M059J (cell line): ENCODE measurements around the gene MYO5B. TPM values are rescaled to one million over a fixed set of nuclear protein-coding genes. Genes with fewer than 3 reads are reported as not detected.
"Not testable (repeated sequence)": the region's sequence is repeated elsewhere in the genome, so short reads cannot be mapped to it uniquely, and the experiment has no call there.

Experiments
- DNase-seq: peaks from one replicate; pipeline ENCODE4 v3.0.0-alpha.2; 2012; ENCODE audit warnings: low read depth
- total RNA-seq: library from RNA; depleted of rRNA; stranded (reverse); fragments of >200 nt; shearing (Covaris generic); gene quantifications from 2 replicates; pipeline ENCODE4 v1.2.3, GENCODE V29; 2014; rRNA removed

Gene MYO5B
- total RNA-seq, 1 experiment from 2014 or later: 4.1 TPM

DNA sequence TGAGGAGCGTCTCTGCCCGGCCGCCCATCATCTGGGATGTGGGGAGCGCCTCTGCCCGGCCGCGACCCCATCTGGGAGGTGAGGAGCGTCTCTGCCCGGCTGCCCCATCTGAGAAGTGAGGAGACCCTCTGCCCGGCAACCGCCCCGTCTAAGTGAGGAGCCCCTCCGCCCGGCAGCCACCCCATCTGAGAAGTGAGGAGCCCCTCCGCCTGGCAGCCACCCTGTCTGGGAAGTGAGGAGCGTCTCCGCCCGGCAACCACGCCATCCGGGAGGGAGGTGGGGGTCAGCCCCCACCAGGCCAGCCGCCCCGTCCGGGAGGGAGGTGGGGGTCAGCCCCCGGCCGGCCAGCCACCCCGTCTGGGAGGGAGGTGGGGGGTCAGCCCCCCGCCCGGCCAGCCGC is 395.1 kb downstream of the MYO5B start:
- not testable (repeated sequence) for DNase-seq

DNA sequence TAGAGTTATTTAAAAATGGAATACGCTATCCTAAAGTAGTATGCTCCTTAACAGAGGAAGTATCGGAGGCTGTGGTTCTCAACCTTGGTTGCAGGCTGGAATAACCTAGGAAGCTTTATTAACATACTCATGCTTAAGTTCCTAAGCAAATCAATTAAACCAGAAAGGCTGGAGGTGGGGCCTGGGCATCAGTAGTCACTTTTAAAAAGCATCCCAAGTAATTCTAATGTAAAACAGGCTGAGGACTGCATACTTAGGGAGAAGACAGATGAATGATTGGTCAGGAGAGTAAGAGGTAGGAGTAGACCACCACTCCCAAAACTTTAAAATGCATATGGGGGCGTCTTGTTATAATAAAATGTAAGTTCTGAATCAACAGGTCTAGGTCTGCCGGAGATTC is 396.9 kb downstream of the MYO5B start:
- DNase-seq: no peak

- DNase-seq: no peak
These were observed 399.1 kb downstream of the MYO5B start for GRCh38 chr18:49795612-49796552.

- DNase-seq: no peak
These were observed 400.2 kb downstream of the MYO5B start for GRCh38 chr18:49794743-49795142.

GRCh38 chr18:49789560-49790134 is 405.3 kb downstream of the MYO5B start:
- DNase-seq: not testable (repeated sequence)

GRCh38 chr18:49788327-49788898 is 406.5 kb downstream of the MYO5B start:
- DNase-seq: peak; percentile 50

- DNase-seq: no peak
These were observed 408.8 kb downstream of the MYO5B start for GRCh38 chr18:49786019-49786720.

DNA sequence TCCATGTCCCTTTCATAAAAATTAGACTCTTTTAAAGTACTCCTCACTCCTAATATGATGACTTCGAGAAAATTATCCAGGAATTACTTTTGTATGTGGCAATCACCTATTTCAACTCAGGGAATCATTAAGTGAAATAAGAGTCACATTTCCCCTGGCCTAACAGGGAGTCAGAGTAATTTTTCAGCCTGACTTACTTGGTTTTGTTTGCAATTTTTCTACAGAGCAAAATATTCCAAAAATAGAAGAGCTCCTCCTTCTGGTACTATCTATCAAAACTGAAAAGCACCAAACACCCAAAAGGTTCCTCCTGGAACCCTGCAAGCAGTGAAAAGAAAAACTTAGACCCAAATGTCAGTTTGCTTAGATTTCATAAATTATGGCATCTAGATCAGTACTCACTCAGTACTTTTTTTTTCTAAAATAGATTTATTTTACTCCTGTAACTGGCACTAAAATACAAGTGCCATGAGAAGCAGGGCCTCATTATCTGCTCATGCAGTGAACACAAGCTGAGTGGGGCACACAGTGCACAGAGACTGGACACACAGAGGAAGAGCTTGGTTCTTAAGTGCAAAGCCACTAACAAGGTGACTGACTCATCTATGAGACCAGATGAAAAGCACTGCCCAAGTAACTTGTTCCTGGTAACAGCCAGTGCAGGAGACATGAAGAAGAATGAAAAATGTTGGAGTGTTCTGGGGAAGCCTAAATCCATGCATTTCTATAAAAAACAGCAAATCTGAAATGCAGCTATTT is 410.3 kb downstream of the MYO5B start:
- peak; percentile 34 for DNase-seq

DNA sequence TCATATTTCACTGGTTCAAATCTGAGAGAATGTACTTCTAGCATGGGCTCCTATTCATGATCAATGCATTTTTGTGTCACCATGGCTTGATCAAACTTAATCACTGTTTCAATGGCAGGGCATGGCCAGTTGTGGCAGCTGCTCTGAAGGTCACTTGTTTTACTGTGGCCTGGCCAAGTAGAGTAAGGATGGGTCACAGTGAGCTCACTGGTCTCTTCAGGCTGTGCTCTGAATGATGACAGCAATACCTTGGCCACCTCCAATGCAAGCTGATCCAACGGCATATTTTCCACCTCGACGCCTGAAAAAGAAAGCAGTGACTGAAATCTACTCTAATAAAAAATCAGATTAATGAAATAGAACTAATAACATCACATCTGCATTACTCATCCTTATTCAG is 411.3 kb downstream of the MYO5B start:
- not testable (repeated sequence) for DNase-seq

- DNase-seq: peak; percentile 35
These were observed 416.0 kb downstream of the MYO5B start for GRCh38 chr18:49778826-49779465.

Other genes with a start within 250 kb of the MYO5B start
- 0.15 TPM in 1 of 2 replicates, not detected in the other for gene CFAP53, start 71.3 kb upstream of the MYO5B start, total RNA-seq
- gene MBD1, start 86.4 kb upstream of the MYO5B start, total RNA-seq: 64.0 and 64.1 TPM in 2 replicates
- 19.0 and 32.4 TPM in 2 replicates for gene CXXC1, start 92.5 kb upstream of the MYO5B start, total RNA-seq
- gene SKA1, start 179.9 kb upstream of the MYO5B start, total RNA-seq: 37.5 and 51.7 TPM in 2 replicates